ENCODE measurements around the gene OBSCN.

DNA sequence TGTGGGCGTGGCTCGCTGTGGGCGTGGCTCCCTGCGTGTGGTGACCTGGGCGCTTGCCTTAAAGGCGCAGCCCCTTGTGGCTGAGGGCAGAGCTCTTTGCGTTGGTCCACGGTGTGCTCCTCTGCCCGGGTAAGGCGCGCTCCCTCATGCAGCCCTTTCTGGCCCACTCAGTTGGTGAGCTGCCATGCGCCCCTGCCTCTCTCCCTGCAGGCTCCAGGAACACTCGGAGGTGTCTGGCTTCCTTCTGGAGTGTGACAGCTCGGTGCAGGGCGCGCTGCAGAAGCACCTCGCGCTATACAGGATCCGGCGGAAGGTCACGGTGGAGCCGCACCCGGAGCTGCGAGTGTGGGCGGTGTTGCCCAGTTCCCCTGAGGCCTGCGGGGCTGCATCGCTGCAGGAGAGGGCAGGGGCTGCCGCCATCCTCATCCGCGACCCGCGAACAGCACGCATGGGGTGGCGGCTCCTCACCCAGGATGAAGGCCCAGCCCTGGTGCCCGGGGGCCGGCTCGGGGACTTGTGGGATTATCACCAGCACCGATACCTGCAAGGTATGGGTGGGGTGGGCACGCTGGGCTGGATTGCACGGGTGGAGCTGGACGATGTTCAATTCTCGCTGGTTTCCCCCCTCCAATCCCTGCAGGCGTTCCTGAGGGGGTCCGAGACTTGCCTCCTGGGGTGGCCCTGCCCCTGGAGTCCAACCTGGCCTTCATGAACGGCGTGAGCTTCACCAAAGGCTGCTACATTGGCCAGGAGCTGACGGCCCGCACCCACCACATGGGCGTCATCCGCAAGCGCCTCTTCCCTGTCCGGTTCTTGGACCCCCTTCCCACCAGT is 33.1 kb upstream of the OBSCN start:
- TF ChIP-seq, protein P1, sequence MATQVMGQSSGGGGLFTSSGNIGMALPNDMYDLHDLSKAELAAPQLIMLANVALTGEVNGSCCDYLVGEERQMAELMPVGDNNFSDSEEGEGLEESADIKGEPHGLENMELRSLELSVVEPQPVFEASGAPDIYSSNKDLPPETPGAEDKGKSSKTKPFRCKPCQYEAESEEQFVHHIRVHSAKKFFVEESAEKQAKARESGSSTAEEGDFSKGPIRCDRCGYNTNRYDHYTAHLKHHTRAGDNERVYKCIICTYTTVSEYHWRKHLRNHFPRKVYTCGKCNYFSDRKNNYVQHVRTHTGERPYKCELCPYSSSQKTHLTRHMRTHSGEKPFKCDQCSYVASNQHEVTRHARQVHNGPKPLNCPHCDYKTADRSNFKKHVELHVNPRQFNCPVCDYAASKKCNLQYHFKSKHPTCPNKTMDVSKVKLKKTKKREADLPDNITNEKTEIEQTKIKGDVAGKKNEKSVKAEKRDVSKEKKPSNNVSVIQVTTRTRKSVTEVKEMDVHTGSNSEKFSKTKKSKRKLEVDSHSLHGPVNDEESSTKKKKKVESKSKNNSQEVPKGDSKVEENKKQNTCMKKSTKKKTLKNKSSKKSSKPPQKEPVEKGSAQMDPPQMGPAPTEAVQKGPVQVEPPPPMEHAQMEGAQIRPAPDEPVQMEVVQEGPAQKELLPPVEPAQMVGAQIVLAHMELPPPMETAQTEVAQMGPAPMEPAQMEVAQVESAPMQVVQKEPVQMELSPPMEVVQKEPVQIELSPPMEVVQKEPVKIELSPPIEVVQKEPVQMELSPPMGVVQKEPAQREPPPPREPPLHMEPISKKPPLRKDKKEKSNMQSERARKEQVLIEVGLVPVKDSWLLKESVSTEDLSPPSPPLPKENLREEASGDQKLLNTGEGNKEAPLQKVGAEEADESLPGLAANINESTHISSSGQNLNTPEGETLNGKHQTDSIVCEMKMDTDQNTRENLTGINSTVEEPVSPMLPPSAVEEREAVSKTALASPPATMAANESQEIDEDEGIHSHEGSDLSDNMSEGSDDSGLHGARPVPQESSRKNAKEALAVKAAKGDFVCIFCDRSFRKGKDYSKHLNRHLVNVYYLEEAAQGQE (IDR thresholded peaks at IDR 0.05; ENCODE audit: insufficient read depth in 1 of 2, low read depth in 2 of 2, low read length in 2 of 2) = no peak
- no peak for TF ChIP-seq POLR2AphosphoS5 (IDR thresholded peaks at IDR 0.05; ENCODE audit: low read depth, low read length)
